SH-SY5Y (cell line): Measurements from ENCODE around the gene ADAMTSL5.

Source experiments
- GATA2 ChIP-seq: IDR thresholded peaks from 2 replicates; pipeline ENCODE4 v1.6.1; 2011; ENCODE audit warnings: mild to moderate bottlenecking, low read depth, low read length
- GATA3 ChIP-seq: IDR thresholded peaks from 2 replicates; pipeline ENCODE4 v1.6.1; 2011; ENCODE audit warnings: low read depth, mild to moderate bottlenecking, low read length, moderate library complexity

GRCh38 chr19:1525343-1525742 lies 12.5 kb upstream of the ADAMTSL5 start:
- TF ChIP-seq GATA3 = no peak
- no peak for TF ChIP-seq GATA2
